ENCODE data around the gene EGFLAM. TPM values are rescaled to one million over a fixed set of nuclear protein-coding genes. Genes with fewer than 3 reads are reported as not detected.

EGFLAM gene
- total RNA-seq, 4 donors from 2014 or later: 15.0 to 103 (median 62.5) TPM

DNA sequence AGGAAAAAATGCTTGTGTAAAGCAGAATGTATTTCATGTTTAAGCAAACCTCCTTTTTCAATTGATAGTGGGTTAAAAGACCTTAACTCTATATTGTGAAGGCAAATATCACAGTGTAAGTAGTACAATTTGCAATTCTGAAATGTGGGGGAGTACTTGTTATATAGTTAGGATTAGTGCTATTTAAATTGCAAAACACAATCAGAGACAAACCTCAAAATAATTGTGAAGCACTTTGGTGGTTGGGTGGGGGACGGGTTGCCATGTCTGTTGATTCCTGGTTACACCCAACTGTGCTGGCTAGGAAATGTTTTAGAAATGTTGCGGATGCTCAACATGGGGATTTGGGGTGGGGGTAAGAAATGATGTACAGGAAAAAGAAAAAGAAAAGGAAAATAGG, 37.4 kb downstream of the EGFLAM start:
- no peak for ATAC-seq (ENCODE audit: low FRiP score)
- no peak for DNase-seq (ENCODE audit: low spot score)
- TF ChIP-seq, protein P1, sequence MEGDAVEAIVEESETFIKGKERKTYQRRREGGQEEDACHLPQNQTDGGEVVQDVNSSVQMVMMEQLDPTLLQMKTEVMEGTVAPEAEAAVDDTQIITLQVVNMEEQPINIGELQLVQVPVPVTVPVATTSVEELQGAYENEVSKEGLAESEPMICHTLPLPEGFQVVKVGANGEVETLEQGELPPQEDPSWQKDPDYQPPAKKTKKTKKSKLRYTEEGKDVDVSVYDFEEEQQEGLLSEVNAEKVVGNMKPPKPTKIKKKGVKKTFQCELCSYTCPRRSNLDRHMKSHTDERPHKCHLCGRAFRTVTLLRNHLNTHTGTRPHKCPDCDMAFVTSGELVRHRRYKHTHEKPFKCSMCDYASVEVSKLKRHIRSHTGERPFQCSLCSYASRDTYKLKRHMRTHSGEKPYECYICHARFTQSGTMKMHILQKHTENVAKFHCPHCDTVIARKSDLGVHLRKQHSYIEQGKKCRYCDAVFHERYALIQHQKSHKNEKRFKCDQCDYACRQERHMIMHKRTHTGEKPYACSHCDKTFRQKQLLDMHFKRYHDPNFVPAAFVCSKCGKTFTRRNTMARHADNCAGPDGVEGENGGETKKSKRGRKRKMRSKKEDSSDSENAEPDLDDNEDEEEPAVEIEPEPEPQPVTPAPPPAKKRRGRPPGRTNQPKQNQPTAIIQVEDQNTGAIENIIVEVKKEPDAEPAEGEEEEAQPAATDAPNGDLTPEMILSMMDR (IDR thresholded peaks at IDR 0.05): no peak

- no peak for DNase-seq (ENCODE audit: low spot score)
- ATAC-seq (ENCODE audit: low FRiP score): no peak
- TF ChIP-seq, protein P1 (IDR thresholded peaks at IDR 0.05): no peak
Observed at GRCh38 chr5:38297830-38298608, 39.7 kb downstream of the EGFLAM start.

GRCh38 chr5:38299585-38299984, 41.2 kb downstream of the EGFLAM start:
- ATAC-seq (ENCODE audit: low FRiP score) (no peak), DNase-seq (ENCODE audit: low spot score) (no peak)
- TF ChIP-seq, protein P1 (IDR thresholded peaks at IDR 0.05): no peak

DNA sequence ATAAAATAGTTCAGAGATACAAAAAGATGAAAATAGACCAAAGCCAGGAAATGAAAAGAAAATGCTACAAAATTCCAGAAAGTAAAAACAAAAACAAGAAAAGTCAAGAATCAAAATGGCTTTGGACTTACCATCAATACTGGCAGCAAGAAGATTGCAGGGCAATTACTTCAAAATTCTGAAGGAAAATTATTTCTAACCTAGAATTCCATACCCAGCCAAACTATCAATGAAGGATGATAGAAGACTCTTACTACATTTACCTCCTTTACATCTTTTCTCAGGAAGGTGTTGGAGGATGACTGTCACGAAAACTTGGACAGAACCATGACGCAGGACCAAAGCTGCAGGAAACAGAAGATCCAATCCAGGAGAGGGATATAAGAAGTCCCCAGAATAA, 46.8 kb downstream of the EGFLAM start:
- TF ChIP-seq, protein P1 (IDR thresholded peaks at IDR 0.05): no peak
- no peak for ATAC-seq (ENCODE audit: low FRiP score)
- no peak for DNase-seq (ENCODE audit: low spot score)

- TF ChIP-seq, protein P1 (IDR thresholded peaks at IDR 0.05): no peak
- DNase-seq (ENCODE audit: low spot score): no peak
- no peak for ATAC-seq (ENCODE audit: low FRiP score)
Observed at GRCh38 chr5:38307845-38308244, 49.5 kb downstream of the EGFLAM start.

DNA sequence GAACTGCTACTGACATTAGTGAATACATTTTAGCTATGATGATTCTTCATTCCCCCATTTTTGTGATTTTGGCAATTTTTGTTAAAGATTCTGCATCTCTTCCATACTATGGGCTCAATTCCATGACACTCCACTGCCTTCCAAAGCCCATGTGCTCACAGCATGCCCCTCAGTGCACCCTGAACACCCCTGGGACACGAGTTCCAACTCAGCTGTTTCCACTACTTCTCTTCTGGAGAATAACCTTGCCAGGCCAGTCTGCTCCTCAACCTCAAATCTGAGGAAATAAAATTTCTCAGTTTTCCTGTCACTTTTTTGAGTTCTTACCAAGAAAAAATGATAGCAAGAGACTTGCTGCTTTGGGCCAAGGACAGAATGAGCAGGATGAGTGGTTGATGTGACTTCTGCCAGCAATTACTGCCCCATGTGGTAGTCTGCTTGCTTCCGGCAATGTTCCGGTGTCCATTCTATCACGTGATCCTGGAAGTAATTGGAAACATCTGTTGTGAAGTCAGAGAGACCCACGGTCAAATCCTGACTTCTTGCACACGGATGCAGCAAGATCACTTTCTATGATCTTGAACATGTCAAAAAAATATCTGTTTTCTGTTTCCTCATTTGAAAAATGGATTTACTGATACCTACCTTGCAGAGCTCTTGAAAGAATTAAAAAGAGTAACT, 58.3 kb downstream of the EGFLAM start:
- ATAC-seq (ENCODE audit: low FRiP score): no peak
- DNase-seq (ENCODE audit: low spot score): no peak
- TF ChIP-seq, protein P1 (IDR thresholded peaks at IDR 0.05): no peak

DNA sequence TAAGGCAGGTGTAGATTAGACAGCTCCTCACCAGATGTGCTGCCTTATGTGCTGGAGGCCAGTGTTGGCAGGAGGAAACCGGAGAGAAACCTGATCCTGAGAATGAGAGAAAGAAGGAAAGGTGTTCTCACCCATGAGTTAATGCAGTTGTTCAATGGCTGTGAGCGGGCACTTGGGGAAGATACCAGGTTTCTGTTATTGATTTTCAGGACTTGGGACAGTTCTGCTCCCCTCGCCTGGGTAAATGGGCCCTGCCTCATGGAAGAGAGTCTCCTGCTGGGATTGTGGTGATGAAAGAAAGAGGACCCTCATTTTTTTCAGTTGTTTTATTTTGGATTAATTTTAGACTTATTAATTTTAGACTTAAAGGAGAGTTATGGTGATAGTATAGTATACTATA, 59.5 kb downstream of the EGFLAM start:
- ATAC-seq (ENCODE audit: low FRiP score) (no peak), DNase-seq (ENCODE audit: low spot score) (no peak)
- TF ChIP-seq, protein P1 (IDR thresholded peaks at IDR 0.05): no peak
